PFSK-1 (cell line): Measurements from ENCODE around the gene AGRN.

Experiments
- FOXP2 ChIP-seq: optimal IDR thresholded peaks from 2 replicates; pipeline ENCODE3; 2011; ENCODE audit warnings: borderline replicate concordance, control low read depth, inconsistent platforms; ENCODE audit not compliant: insufficient read depth; ENCODE audit errors: extremely low read length, extremely low read depth
- POLR2AphosphoS5 ChIP-seq: IDR thresholded peaks from 2 replicates; pipeline ENCODE4 v1.6.1; 2012; ENCODE audit warnings: low read depth, mild to moderate bottlenecking, control low read depth, low read length, moderate library complexity
- REST ChIP-seq, 2 experiments: IDR thresholded peaks; 2 replicates each; pipeline versions ENCODE4 v1.6.1 to v1.8.0; 2011 to 2012; ENCODE audit warnings: low read depth in 2 of 2, low read length in 2 of 2, control low read depth in 1 of 2, inconsistent platforms in 1 of 2, mild to moderate bottlenecking in 1 of 2, moderate library complexity in 1 of 2; ENCODE audit not compliant: insufficient read depth in 1 of 2
- SIN3A ChIP-seq: IDR thresholded peaks from 2 replicates; pipeline ENCODE4 v1.6.1; 2012; ENCODE audit warnings: mild to moderate bottlenecking, low read length, moderate library complexity, borderline replicate concordance; ENCODE audit not compliant: insufficient read depth
- TAF1 ChIP-seq: IDR thresholded peaks from 2 replicates; pipeline ENCODE4 v1.6.1; 2012; ENCODE audit warnings: low read length, control low read depth, borderline replicate concordance; ENCODE audit not compliant: insufficient read depth

AGRN gene

GRCh38 chr1:1067284-1067859, 47.5 kb downstream of the AGRN start:
- TF ChIP-seq FOXP2: no peak
- no peak for TF ChIP-seq POLR2AphosphoS5
- no peak for TF ChIP-seq TAF1
- TF ChIP-seq SIN3A: no peak
- no peak for TF ChIP-seq REST (IDR thresholded peaks at IDR 0.05; ENCODE audit: insufficient read depth in 1 of 2, low read depth in 2 of 2, low read length in 2 of 2)

- TF ChIP-seq REST (IDR thresholded peaks at IDR 0.05; ENCODE audit: insufficient read depth in 1 of 2, low read depth in 2 of 2, low read length in 2 of 2): no peak
- TF ChIP-seq FOXP2: no peak
- no peak for TF ChIP-seq SIN3A
- no peak for TF ChIP-seq TAF1
- TF ChIP-seq POLR2AphosphoS5: no peak
These were observed 48.1 kb downstream of the AGRN start for GRCh38 chr1:1067860-1068516.

GRCh38 chr1:1068517-1069055, 48.7 kb downstream of the AGRN start:
- TF ChIP-seq FOXP2: no peak
- TF ChIP-seq POLR2AphosphoS5: no peak
- TF ChIP-seq TAF1: no peak
- TF ChIP-seq SIN3A: no peak
- no peak for TF ChIP-seq REST (IDR thresholded peaks at IDR 0.05; ENCODE audit: insufficient read depth in 1 of 2, low read depth in 2 of 2, low read length in 2 of 2)

- TF ChIP-seq TAF1 (no peak), SIN3A (no peak), REST (IDR thresholded peaks at IDR 0.05; ENCODE audit: insufficient read depth in 1 of 2, low read depth in 2 of 2, low read length in 2 of 2) (no peak), POLR2AphosphoS5 (no peak), FOXP2 (no peak)
These were observed 49.3 kb downstream of the AGRN start for GRCh38 chr1:1069056-1069710.
